RCC 7860 (cell line): ENCODE data around the gene GPC1.

Source experiments
- DNase-seq: peaks from one replicate; pipeline ENCODE4 v3.0.0-alpha.2; 2015; ENCODE audit warnings: low spot score
- FAIRE-seq: peaks from 2 replicates; lab custom pipeline; 2012; peaks lifted over from hg19 to GRCh38; lab: Jason Lieb, UNC

The GPC1 gene

DNA sequence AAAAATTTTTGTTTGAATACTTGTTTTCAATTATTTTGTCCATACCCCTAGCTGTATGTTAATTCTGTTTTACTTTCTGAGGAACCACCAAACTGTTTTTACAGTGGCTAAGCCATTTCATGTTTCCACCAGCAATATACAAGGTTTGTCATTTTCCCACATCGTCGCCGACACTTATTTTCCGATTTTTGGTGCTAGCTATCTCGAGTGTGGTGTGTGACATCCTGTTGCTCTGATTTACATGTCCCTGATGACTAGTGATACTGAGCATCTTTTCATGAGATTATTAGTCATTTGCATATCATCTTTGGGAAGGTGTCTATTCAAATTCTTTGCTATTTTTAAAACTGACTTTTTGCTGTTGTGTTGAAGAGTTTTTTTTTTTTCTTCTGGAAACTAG is 7.2 kb upstream of the GPC1 start:
- DNase-seq (no peak), FAIRE-seq (no peak)

GRCh38 chr2:240429341-240429871 is 6.1 kb upstream of the GPC1 start:
- no peak for DNase-seq
- FAIRE-seq: no peak

- DNase-seq (no peak), FAIRE-seq (no peak)
Observed at GRCh38 chr2:240429872-240430491, 5.5 kb upstream of the GPC1 start.

GRCh38 chr2:240430595-240430994 is 4.9 kb upstream of the GPC1 start:
- DNase-seq (no peak), FAIRE-seq (no peak)

GRCh38 chr2:240431271-240431660 is 4.2 kb upstream of the GPC1 start:
- no peak for FAIRE-seq

DNA sequence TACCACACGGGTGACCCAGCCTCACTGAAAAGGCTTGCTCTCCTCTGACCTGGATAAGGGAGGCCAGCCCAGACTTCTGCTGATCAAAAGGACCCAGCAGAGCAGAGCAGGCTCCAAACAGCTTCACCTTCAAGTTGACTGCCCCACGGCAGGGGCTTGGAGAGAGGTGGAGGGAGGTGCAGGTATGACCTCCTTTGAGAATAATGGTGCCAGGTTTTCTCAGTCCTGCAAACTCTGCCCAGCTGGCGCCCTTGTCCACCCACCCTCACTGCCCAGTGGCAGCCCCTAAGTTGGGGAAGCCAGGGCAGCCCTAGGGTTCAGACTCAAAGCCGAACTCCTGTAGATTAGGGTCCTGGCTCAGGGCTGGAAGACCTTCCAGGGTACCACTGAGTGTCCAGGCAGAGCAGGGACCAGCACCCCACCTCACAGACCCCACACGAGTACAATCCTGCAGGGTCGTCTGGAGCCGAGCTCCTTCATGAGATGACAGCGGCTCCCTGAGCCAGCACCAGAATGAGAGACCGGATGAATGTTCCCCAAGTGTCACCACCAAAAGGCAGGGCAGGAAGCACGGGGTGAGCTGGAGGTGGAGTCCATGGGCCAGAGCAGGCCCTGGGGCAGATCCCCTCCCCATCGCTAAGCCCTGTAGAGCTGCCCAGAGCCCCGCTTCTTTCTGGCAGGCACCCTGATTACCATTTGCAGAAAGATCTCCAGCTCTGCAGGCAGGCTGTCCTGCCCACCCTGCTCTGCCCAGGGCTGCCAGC is 3.6 kb upstream of the GPC1 start:
- no peak for FAIRE-seq

More at GRCh38 chr2:240431271-240431660, 4.2 kb upstream of the GPC1 start:
- DNase-seq: no peak

GRCh38 chr2:240432430-240432819 is 3.0 kb upstream of the GPC1 start:
- no peak for FAIRE-seq
- DNase-seq: no peak

More for the DNA sequence above, 3.6 kb upstream of the GPC1 start:
- no peak for DNase-seq

GRCh38 chr2:240432820-240433801 is 2.4 kb upstream of the GPC1 start:
- no peak for FAIRE-seq

GRCh38 chr2:240433973-240434727 is 1.3 kb upstream of the GPC1 start:
- peak; percentile 87 for DNase-seq

More at GRCh38 chr2:240432820-240433801, 2.4 kb upstream of the GPC1 start:
- DNase-seq: no peak

GRCh38 chr2:240434728-240435456 is 571 bp upstream of the GPC1 start:
- peak; percentile 56 for DNase-seq
- FAIRE-seq: no peak

More at GRCh38 chr2:240433973-240434727, 1.3 kb upstream of the GPC1 start:
- FAIRE-seq: peak; percentile 84

DNA sequence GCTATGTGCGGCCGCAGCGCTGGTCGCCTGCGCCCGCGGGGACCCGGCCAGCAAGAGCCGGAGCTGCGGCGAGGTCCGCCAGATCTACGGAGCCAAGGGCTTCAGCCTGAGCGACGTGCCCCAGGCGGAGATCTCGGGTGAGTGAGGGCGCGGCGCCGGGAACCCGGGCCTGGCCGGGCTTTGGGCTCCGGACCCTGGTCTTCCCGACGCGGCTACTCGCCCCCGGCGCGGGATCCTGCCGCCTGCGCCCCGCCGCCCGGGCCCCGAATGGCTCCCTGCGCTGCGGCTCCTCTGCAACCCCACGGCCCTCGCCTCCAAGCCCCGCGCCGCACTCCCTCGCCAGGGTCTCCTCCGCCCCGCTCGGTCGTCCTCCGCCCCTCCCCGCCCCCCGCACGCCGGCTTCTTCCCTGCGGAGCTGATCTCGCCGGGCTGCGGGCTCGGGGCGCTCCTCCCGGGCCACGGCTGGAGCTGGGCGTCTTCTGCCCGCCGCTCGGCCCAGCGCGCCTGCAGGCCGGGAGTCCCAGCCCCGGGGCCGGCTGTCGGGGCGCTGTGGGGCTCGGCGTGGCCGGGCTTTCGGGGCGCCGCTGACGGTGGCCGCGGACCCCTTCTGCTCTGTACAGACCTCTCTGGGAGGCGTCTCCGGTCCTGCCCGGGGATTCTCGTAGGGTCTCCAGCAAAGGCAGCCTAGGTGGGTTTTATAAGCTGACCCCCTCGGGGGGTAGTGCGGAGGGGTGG is 652 bp downstream of the GPC1 start:
- DNase-seq (no peak), FAIRE-seq (no peak)

GRCh38 chr2:240436683-240437550 is 1.5 kb downstream of the GPC1 start:
- FAIRE-seq (no peak), DNase-seq (no peak)

- DNase-seq: no peak
- FAIRE-seq: no peak
Observed at GRCh38 chr2:240437551-240437860, 2.0 kb downstream of the GPC1 start.

- peak; percentile 38 for DNase-seq
- FAIRE-seq: no peak
Observed at GRCh38 chr2:240437861-240438809, 2.7 kb downstream of the GPC1 start.

- no peak for FAIRE-seq
- DNase-seq: no peak
Observed at GRCh38 chr2:240438810-240439697, 3.6 kb downstream of the GPC1 start.

GRCh38 chr2:240439698-240440151 is 4.3 kb downstream of the GPC1 start:
- no peak for DNase-seq
- FAIRE-seq: no peak
